ENCODE measurements around the gene GRIA3.

The GRIA3 gene

GRCh38 chrX:123322536-123322935 is 138.5 kb downstream of the GRIA3 start:
- Histone ChIP-seq H3K4me1 (ENCODE audit: insufficient read depth, low read length) (peaks cover 15% of the 10 kb centered on the region; the same call in 1 of the 2 replicates), H3K9ac (ENCODE audit: low read depth, low read length) (no peak overlapping the region), H3K27me3 (ENCODE audit: insufficient read depth, low read length) (no peaks in the 10 kb centered on the region), H3K36me3 (ENCODE audit: insufficient read depth, low read depth, low read length) (no peaks in the 10 kb centered on the region), H3K9me3 (ENCODE audit: insufficient read depth, low read depth, low read length) (no peaks in the 10 kb centered on the region), H3K4me3 (ENCODE audit: low read length) (no peak overlapping the region), H3K27ac (ENCODE audit: low read length) (no peak overlapping the region)

GRCh38 chrX:123324625-123325024 is 140.5 kb downstream of the GRIA3 start:
- Histone ChIP-seq H3K4me1 (ENCODE audit: insufficient read depth, low read length) (peaks cover 15% of the 10 kb centered on the region; the same call in 1 of the 2 replicates), H3K9ac (ENCODE audit: low read depth, low read length) (no peak overlapping the region), H3K27me3 (ENCODE audit: insufficient read depth, low read length) (no peaks in the 10 kb centered on the region), H3K27ac (ENCODE audit: low read length) (no peak overlapping the region), H3K36me3 (ENCODE audit: insufficient read depth, low read depth, low read length) (no peaks in the 10 kb centered on the region), H3K4me3 (ENCODE audit: low read length) (no peak overlapping the region), H3K9me3 (ENCODE audit: insufficient read depth, low read depth, low read length) (no peaks in the 10 kb centered on the region)

- H3K9me3 ChIP-seq (ENCODE audit: insufficient read depth, low read depth, low read length) = no peaks in the 10 kb centered on the region
- H3K4me3 ChIP-seq (ENCODE audit: low read length) = no peak overlapping the region
- no peaks in the 10 kb centered on the region for H3K4me1 ChIP-seq (ENCODE audit: insufficient read depth, low read length)
- no peaks in the 10 kb centered on the region for H3K27me3 ChIP-seq (ENCODE audit: insufficient read depth, low read length)
- no peaks in the 10 kb centered on the region for H3K36me3 ChIP-seq (ENCODE audit: insufficient read depth, low read depth, low read length)
- H3K27ac ChIP-seq (ENCODE audit: low read length) = no peak overlapping the region
- no peak overlapping the region for H3K9ac ChIP-seq (ENCODE audit: low read depth, low read length)
These were observed 146.3 kb downstream of the GRIA3 start for GRCh38 chrX:123330229-123330942.

- no peak overlapping the region for H3K9ac ChIP-seq (ENCODE audit: low read depth, low read length)
- H3K9me3 ChIP-seq (ENCODE audit: insufficient read depth, low read depth, low read length) = no peaks in the 10 kb centered on the region
- H3K36me3 ChIP-seq (ENCODE audit: insufficient read depth, low read depth, low read length) = no peaks in the 10 kb centered on the region
- H3K4me3 ChIP-seq (ENCODE audit: low read length) = no peak overlapping the region
- no peaks in the 10 kb centered on the region for H3K27me3 ChIP-seq (ENCODE audit: insufficient read depth, low read length)
- H3K4me1 ChIP-seq (ENCODE audit: insufficient read depth, low read length) = no peaks in the 10 kb centered on the region
- H3K27ac ChIP-seq (ENCODE audit: low read length) = no peak overlapping the region
These were observed 147.3 kb downstream of the GRIA3 start for GRCh38 chrX:123331349-123331748.

GRCh38 chrX:123331859-123332258 is 147.8 kb downstream of the GRIA3 start:
- H3K27me3 ChIP-seq (ENCODE audit: insufficient read depth, low read length) = no peaks in the 10 kb centered on the region
- no peaks in the 10 kb centered on the region for H3K36me3 ChIP-seq (ENCODE audit: insufficient read depth, low read depth, low read length)
- no peaks in the 10 kb centered on the region for H3K4me1 ChIP-seq (ENCODE audit: insufficient read depth, low read length)
- H3K27ac ChIP-seq (ENCODE audit: low read length) = no peak overlapping the region
- no peak overlapping the region for H3K4me3 ChIP-seq (ENCODE audit: low read length)
- H3K9me3 ChIP-seq (ENCODE audit: insufficient read depth, low read depth, low read length) = no peaks in the 10 kb centered on the region
- H3K9ac ChIP-seq (ENCODE audit: low read depth, low read length) = no peak overlapping the region

GRCh38 chrX:123336666-123337065 is 152.6 kb downstream of the GRIA3 start:
- no peak overlapping the region for H3K4me3 ChIP-seq (ENCODE audit: low read length)
- H3K27ac ChIP-seq (ENCODE audit: low read length) = no peak overlapping the region
- H3K9ac ChIP-seq (ENCODE audit: low read depth, low read length) = no peak overlapping the region
- no peaks in the 10 kb centered on the region for H3K4me1 ChIP-seq (ENCODE audit: insufficient read depth, low read length)
- H3K27me3 ChIP-seq (ENCODE audit: insufficient read depth, low read length) = no peaks in the 10 kb centered on the region
- no peaks in the 10 kb centered on the region for H3K9me3 ChIP-seq (ENCODE audit: insufficient read depth, low read depth, low read length)
- H3K36me3 ChIP-seq (ENCODE audit: insufficient read depth, low read depth, low read length) = no peaks in the 10 kb centered on the region

- Histone ChIP-seq H3K36me3 (ENCODE audit: insufficient read depth, low read depth, low read length) (no peaks in the 10 kb centered on the region), H3K9ac (ENCODE audit: low read depth, low read length) (no peak overlapping the region), H3K27me3 (ENCODE audit: insufficient read depth, low read length) (no peaks in the 10 kb centered on the region), H3K4me1 (ENCODE audit: insufficient read depth, low read length) (no peaks in the 10 kb centered on the region), H3K9me3 (ENCODE audit: insufficient read depth, low read depth, low read length) (no peaks in the 10 kb centered on the region), H3K4me3 (ENCODE audit: low read length) (no peak overlapping the region), H3K27ac (ENCODE audit: low read length) (no peak overlapping the region)
These were observed 154.0 kb downstream of the GRIA3 start for GRCh38 chrX:123337886-123338639.

- Histone ChIP-seq H3K4me1 (ENCODE audit: insufficient read depth, low read length) (no peaks in the 10 kb centered on the region), H3K4me3 (ENCODE audit: low read length) (no peak overlapping the region), H3K27ac (ENCODE audit: low read length) (no peak overlapping the region), H3K36me3 (ENCODE audit: insufficient read depth, low read depth, low read length) (no peaks in the 10 kb centered on the region), H3K27me3 (ENCODE audit: insufficient read depth, low read length) (no peaks in the 10 kb centered on the region), H3K9me3 (ENCODE audit: insufficient read depth, low read depth, low read length) (no peaks in the 10 kb centered on the region), H3K9ac (ENCODE audit: low read depth, low read length) (no peak overlapping the region)
These were observed 155.3 kb downstream of the GRIA3 start for GRCh38 chrX:123339221-123339905.

- H3K4me3 ChIP-seq (ENCODE audit: low read length) = no peak overlapping the region
- no peak overlapping the region for H3K9ac ChIP-seq (ENCODE audit: low read depth, low read length)
- no peaks in the 10 kb centered on the region for H3K36me3 ChIP-seq (ENCODE audit: insufficient read depth, low read depth, low read length)
- no peaks in the 10 kb centered on the region for H3K27me3 ChIP-seq (ENCODE audit: insufficient read depth, low read length)
- no peaks in the 10 kb centered on the region for H3K4me1 ChIP-seq (ENCODE audit: insufficient read depth, low read length)
- no peak overlapping the region for H3K27ac ChIP-seq (ENCODE audit: low read length)
- H3K9me3 ChIP-seq (ENCODE audit: insufficient read depth, low read depth, low read length) = no peaks in the 10 kb centered on the region
These were observed 156.6 kb downstream of the GRIA3 start for GRCh38 chrX:123340696-123341095.

- Histone ChIP-seq H3K9ac (ENCODE audit: low read depth, low read length) (no peak overlapping the region), H3K4me3 (ENCODE audit: low read length) (no peak overlapping the region), H3K27me3 (ENCODE audit: insufficient read depth, low read length) (no peaks in the 10 kb centered on the region), H3K27ac (ENCODE audit: low read length) (no peak overlapping the region), H3K4me1 (ENCODE audit: insufficient read depth, low read length) (peaks cover 14% of the 10 kb centered on the region), H3K9me3 (ENCODE audit: insufficient read depth, low read depth, low read length) (no peaks in the 10 kb centered on the region), H3K36me3 (ENCODE audit: insufficient read depth, low read depth, low read length) (no peaks in the 10 kb centered on the region)
These were observed 164.4 kb downstream of the GRIA3 start for GRCh38 chrX:123348468-123348867.

- no peaks in the 10 kb centered on the region for H3K27me3 ChIP-seq (ENCODE audit: insufficient read depth, low read length)
These were observed 166.1 kb downstream of the GRIA3 start for GRCh38 chrX:123350226-123350625.

More at GRCh38 chrX:123350226-123350625, 166.1 kb downstream of the GRIA3 start:
- Histone ChIP-seq H3K9ac (ENCODE audit: low read depth, low read length) (no peak overlapping the region), H3K9me3 (ENCODE audit: insufficient read depth, low read depth, low read length) (no peaks in the 10 kb centered on the region), H3K36me3 (ENCODE audit: insufficient read depth, low read depth, low read length) (no peaks in the 10 kb centered on the region), H3K4me3 (ENCODE audit: low read length) (no peak overlapping the region), H3K27ac (ENCODE audit: low read length) (no peak overlapping the region), H3K4me1 (ENCODE audit: insufficient read depth, low read length) (peaks cover 14% of the 10 kb centered on the region)

Measured in iPS-20b (cell line).